ENCODE measurements around the gene FAM163B.

FAM163B gene

DNA sequence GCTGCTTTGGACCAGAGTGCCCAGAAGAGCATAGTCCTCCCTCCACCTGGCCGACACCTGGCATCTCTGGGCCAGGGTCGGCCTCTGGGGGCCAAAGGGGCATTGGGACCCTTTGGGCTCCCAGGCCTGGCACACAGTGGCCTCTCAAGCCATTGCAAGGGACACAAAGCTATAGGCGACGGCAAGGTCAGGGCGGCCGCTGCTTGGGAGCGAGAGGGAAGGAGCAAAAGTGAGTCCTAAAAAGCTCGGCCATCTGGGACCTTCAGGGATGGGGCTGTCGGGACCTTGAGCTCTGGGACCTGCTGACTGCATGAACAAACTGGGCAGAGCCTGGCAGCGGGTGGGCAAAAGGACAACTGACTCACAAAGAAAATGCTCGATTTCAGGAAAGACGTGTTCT, 40.8 kb upstream of the FAM163B start:
- no peak for DNase-seq (ENCODE audit: extremely low read depth, low read depth)
- TF ChIP-seq, protein P1, sequence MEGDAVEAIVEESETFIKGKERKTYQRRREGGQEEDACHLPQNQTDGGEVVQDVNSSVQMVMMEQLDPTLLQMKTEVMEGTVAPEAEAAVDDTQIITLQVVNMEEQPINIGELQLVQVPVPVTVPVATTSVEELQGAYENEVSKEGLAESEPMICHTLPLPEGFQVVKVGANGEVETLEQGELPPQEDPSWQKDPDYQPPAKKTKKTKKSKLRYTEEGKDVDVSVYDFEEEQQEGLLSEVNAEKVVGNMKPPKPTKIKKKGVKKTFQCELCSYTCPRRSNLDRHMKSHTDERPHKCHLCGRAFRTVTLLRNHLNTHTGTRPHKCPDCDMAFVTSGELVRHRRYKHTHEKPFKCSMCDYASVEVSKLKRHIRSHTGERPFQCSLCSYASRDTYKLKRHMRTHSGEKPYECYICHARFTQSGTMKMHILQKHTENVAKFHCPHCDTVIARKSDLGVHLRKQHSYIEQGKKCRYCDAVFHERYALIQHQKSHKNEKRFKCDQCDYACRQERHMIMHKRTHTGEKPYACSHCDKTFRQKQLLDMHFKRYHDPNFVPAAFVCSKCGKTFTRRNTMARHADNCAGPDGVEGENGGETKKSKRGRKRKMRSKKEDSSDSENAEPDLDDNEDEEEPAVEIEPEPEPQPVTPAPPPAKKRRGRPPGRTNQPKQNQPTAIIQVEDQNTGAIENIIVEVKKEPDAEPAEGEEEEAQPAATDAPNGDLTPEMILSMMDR (IDR thresholded peaks at IDR 0.05; ENCODE audit: low read depth, low read length), result no peak

DNA sequence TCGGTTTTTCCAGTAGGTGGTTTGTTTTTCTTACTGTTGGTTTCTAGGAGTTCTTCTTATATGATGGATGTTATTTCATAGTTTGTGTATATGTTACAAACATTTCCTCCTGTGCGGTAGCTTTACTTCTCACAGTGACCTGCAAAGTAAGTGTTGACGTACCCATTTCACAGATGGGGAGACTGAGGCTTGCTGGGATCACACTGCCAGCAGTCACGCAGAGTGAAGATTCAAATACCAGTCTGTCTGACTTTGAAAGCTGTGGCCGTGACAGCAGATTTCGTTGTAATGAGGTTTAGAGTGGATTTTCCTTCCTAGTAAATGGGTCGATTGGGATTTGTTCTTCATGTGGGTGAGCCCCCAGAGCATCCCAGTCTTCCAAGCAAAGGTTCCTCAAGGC, 40.0 kb upstream of the FAM163B start:
- TF ChIP-seq, protein P1 (IDR thresholded peaks at IDR 0.05; ENCODE audit: low read depth, low read length), result no peak
- DNase-seq (ENCODE audit: extremely low read depth, low read depth), result no peak

DNA sequence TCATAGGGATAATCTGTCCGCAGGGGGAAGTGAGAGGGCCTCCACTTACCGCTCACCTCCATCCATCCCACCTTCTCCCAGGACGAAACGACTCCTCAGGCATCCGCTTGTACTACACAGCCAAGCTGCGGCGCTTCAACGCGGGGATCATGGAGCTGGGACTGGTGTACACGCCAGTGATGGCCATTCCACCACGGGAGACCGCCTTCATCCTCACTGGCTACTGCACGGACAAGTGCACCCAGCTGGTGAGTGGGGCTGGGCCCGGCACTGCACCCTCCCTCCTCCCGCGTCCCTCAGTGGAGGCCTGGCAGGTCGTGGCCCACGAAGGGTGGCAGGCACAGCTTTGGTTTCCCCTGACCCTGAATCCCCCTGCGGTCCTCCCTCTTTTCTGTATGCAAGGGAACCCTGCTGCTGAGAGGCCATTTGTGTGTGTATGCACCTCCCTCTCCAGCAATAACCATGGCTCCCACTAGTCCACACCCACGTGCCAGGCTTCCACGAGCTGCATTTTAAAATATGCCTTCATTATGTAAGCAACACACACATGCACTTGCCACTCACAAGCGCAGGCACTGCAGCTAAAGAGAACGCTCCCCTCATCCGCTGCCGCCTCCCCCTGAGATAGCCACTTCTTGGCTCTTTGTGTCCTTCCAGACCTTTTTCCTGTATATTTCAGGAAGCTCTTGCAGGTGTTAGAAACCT, 38.7 kb upstream of the FAM163B start:
- DNase-seq (ENCODE audit: extremely low read depth, low read depth), result no peak
- TF ChIP-seq, protein P1 (IDR thresholded peaks at IDR 0.05; ENCODE audit: low read depth, low read length), result no peak

DNA sequence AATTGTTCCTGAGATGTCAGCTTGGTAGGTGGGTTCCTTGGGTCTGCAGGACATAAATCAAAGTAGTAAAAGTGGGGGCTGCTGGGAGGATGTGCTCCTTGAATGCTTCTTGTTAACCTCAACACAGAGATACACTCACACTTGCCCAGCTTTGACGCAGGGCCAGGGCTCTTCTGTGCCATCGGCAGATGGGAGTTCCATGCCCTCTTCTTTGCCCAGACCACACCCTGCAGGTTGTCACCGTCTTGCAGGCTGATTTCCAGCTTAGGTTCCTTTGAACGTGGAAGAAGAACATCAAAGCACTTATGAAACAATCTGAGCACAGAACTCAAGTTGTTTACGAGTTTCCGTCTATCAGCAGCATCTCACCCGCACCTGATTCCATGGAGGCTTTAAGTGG, 38.0 kb upstream of the FAM163B start:
- TF ChIP-seq, protein P1 (IDR thresholded peaks at IDR 0.05; ENCODE audit: low read depth, low read length), result no peak
- DNase-seq (ENCODE audit: extremely low read depth, low read depth), result no peak

DNA sequence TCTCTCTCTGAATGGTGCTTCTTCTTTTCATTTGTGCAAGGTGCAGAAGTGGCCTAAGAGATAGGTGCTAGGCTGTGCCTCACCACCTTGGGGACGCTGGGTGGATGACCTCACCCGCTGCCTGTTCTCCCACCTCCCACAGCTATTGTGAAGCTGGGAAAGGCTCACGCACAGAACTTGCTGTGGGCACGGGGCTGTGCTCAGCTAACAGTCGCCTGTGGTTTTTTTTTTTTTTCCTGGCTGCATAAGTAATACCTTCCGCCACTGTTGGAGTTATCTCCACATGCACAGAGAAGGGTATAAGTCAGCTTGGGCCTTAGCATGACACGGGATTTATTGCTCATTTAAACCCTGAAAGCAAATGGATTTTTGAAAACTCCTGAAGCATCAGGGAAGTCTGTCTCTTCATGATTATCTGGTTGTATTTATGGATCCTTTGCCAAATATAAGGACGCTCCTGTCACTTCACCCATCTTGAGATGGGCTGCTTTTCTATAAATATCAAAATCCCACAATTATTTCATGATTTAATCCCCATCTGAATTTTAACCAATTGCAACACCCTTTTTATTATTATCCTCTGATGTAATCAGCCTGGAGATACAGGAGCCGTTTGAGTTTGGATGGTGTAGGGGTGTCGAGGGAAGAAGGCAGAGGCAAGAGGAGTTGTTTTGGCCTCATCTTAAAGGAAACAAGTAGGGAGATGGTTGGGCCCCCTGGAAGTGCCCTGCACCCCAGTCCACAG, 36.0 kb upstream of the FAM163B start:
- no peak for DNase-seq (ENCODE audit: extremely low read depth, low read depth)
- TF ChIP-seq, protein P1 (IDR thresholded peaks at IDR 0.05; ENCODE audit: low read depth, low read length), result no peak

DNA sequence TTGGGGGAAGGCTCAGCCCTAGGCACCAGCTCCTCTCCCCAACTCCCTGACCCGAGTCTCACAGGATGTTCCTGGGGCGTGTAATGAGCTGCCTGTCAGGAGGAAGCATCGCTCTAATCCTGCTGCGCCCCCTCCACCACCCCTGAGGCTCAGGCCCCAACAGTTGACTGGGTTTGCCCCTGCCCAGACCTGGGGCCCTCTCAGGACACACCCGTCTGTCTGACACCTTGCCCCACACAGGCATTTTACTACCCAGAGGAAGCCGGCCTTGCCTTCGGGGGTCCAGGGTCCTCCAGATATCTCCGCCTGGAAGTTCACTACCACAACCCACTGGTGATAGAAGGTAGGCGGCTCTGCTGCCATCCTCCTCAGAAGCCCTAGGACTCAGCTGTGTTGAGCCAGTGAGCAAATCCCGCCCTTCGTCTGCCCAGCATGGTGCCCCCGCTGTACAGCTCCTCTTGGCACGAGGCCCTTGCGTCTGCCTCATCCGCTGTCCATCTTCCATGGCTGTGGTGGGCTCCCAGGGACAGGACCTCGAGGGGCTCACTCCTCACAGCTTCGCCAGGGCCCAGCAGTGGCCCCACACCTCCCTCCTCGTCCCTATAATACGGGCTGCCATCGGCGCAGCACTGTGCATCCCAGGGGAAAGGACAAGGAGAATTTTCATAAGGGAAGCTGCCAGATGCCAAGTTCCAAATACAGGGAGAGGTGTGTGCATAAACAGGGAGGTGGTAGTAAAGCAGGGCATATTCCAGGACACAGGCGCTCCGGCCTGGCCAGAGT, 35.0 kb upstream of the FAM163B start:
- TF ChIP-seq, protein P1 (IDR thresholded peaks at IDR 0.05; ENCODE audit: low read depth, low read length), result no peak
- no peak for DNase-seq (ENCODE audit: extremely low read depth, low read depth)

DNA sequence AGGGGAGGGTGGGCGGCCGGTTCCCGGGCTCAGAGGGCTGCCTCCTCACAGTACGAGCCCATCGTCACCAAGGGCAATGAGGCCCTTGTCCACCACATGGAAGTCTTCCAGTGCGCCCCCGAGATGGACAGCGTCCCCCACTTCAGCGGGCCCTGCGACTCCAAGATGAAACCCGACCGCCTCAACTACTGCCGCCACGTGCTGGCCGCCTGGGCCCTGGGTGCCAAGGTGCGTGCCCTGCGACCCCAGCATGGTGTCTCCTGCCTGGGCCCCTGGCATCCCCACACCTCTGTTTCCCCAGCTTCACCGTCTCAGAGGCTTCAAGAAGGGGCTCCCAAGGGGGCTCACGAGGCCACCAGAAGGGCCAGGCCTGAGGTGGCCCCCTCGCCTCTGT, 34.2 kb upstream of the FAM163B start:
- no peak for DNase-seq (ENCODE audit: extremely low read depth, low read depth)
- TF ChIP-seq, protein P1 (IDR thresholded peaks at IDR 0.05; ENCODE audit: low read depth, low read length), result no peak
